GM10248 (cell line): ENCODE measurements around the gene DKK3.

Experiments
- CTCF ChIA-PET: fragments of 300-600 bp; sonication (Branson Sonifier 250); formaldehyde crosslinking; extraction: SDS; loops from one replicate; lab custom pipeline; 2021; ENCODE audit warnings: antibody characterized with exemption; lab: Yijun Ruan, JAX
- POLR2A ChIA-PET: fragments of 350-650 bp; sonication (Branson Sonifier 250); formaldehyde crosslinking; extraction: SDS; loops from one replicate; lab custom pipeline; 2020; ENCODE audit warnings: antibody characterized with exemption; lab: Yijun Ruan, JAX
- DNase-seq: peaks from one replicate; pipeline ENCODE4 v3.0.0; 2012; ENCODE audit errors: extremely low spot score
- CTCF ChIP-seq: IDR thresholded peaks from 2 replicates; pipeline ENCODE4 v1.5.1; 2012; ENCODE audit warnings: mild to moderate bottlenecking, low read depth; ENCODE audit errors: extremely low read depth, missing control alignments, control extremely low read depth

DKK3 gene

GRCh38 chr11:11985954-11986949 is 22.2 kb downstream of the DKK3 start:
- no peak for DNase-seq
- CTCF ChIA-PET, result interaction anchor here (1.0 kb wide), 2 partner anchors 10 to 19 kb away, joined by 3 read pairs; no protein-coding TSS in a partner anchor
- TF ChIP-seq CTCF, result no peak
- POLR2A ChIA-PET, result no interaction called here

- no peak for DNase-seq
- POLR2A ChIA-PET, result no interaction called here
- CTCF ChIA-PET, result interaction anchor here (1.0 kb wide), 1 partner anchor 9 kb away, joined by 3 read pairs; no protein-coding TSS in a partner anchor
- TF ChIP-seq CTCF, result no peak
Observed at GRCh38 chr11:11985016-11985715, 23.3 kb downstream of the DKK3 start.

GRCh38 chr11:11984563-11984962 is 23.9 kb downstream of the DKK3 start:
- no peak for DNase-seq
- no peak for TF ChIP-seq CTCF
- POLR2A ChIA-PET, result no interaction called here
- CTCF ChIA-PET, result no interaction called here

- ChIA-PET POLR2A (no interaction called here), CTCF (interaction anchor here (1.0 kb wide), 1 partner anchor 840 kb away, joined by 3 read pairs; no protein-coding TSS in a partner anchor)
- no peak for DNase-seq
- no peak for TF ChIP-seq CTCF
Observed at GRCh38 chr11:11983427-11983826, 25.0 kb downstream of the DKK3 start.

GRCh38 chr11:11982975-11983374 is 25.5 kb downstream of the DKK3 start:
- CTCF ChIA-PET, result interaction anchor here (1.0 kb wide), 1 partner anchor 840 kb away, joined by 3 read pairs; no protein-coding TSS in a partner anchor
- POLR2A ChIA-PET, result no interaction called here
- TF ChIP-seq CTCF, result no peak
- DNase-seq, result no peak

GRCh38 chr11:11982461-11982860 is 26.0 kb downstream of the DKK3 start:
- ChIA-PET CTCF (interaction anchor here (1.0 to 1.9 kb wide), 2 partner anchors 16 to 839 kb away, joined by 3 to 7 read pairs; no protein-coding TSS in a partner anchor), POLR2A (no interaction called here)
- TF ChIP-seq CTCF, result no peak
- no peak for DNase-seq
